A549 treated with Mapracorat at 1 μM for 4 hours (cell line): ENCODE results near the gene TFAP2D. TPM values are rescaled to one million over a fixed set of nuclear protein-coding genes. Genes with fewer than 3 reads are reported as not detected.

Experiments
- total RNA-seq: library from RNA; stranded (reverse); fragments of 200-300 nt; extraction: Qiagen RNA extraction; gene quantifications from 5 replicates; pipeline ENCODE4 v1.2.3, GENCODE V29; 2022

The TFAP2D gene
- total RNA-seq: not detected in 5 replicates

GRCh38 chr6:50713226-50713625 is at the start of gene TFAP2D:
Gene TFAP2D, plus strand, starts transcription at chr6:50713526. Its CDS starts 530 bp downstream, at chr6:50714056.

GRCh38 chr6:50818673-50819072 is 105.3 kb downstream of the TFAP2D start, which contains the start of gene TFAP2B:
Gene TFAP2B, plus strand, starts transcription at chr6:50818871. Its CDS starts 21 bp downstream, at chr6:50818892.

Other genes starting within 250 kb of the TFAP2D start
- gene TFAP2B, start 105.3 kb downstream of the TFAP2D start, total RNA-seq: not detected in 5 replicates